AG10803 (cell line): ENCODE results near the gene DXO.
"Not testable (repeated sequence)": the region's sequence is repeated elsewhere in the genome, so short reads cannot be mapped to it uniquely, and the experiment has no call there.

ENCODE experiments used
- DNase-seq: peaks from one replicate; pipeline ENCODE4 v3.0.0; 2010; ENCODE audit warnings: low read depth
- H3K4me3 ChIP-seq: 2 replicates; pipeline ENCODE4 v1.5.1; 2011; ENCODE audit warnings: mild to moderate bottlenecking, low read length, control low read depth
- CTCF ChIP-seq: conservative IDR thresholded peaks from 2 replicates; pipeline ENCODE4 v1.5.1; 2011; ENCODE audit warnings: mild to moderate bottlenecking, low read length, control low read depth, inconsistent platforms

The DXO gene

DNA sequence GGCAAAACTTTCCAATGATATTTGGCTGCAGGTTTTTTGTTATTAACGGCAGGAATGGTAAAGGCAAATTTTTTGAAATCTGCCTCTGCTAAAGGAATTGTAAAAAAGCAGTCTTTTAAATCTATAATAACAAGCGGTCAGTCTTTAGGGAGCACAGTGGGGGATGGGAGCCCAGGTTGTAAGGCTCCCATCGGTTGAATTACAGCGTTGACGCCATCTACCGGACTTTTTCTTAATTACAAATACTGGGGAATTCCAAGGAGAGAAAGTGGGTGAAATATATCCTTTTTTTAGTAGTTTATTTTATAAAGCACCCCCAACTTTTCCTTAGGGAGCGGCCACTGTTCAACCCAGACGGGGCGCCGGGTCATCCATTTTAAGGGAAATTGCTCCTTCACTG is 17.4 kb upstream of the DXO start:
- DNase-seq, H3K4me3 ChIP-seq: not testable (repeated sequence)

- not testable (repeated sequence) for H3K4me3 ChIP-seq, DNase-seq
Observed at GRCh38 chr6:31981744-31982143, 9.8 kb upstream of the DXO start, which contains the start of gene C4A. C4A (plus strand) TSS chr6:31982057; CDS start chr6:31982108, 51 bp downstream.

- not testable (repeated sequence) for H3K4me3 ChIP-seq
Observed at GRCh38 chr6:31980998-31981397, 9.1 kb upstream of the DXO start.

DNA sequence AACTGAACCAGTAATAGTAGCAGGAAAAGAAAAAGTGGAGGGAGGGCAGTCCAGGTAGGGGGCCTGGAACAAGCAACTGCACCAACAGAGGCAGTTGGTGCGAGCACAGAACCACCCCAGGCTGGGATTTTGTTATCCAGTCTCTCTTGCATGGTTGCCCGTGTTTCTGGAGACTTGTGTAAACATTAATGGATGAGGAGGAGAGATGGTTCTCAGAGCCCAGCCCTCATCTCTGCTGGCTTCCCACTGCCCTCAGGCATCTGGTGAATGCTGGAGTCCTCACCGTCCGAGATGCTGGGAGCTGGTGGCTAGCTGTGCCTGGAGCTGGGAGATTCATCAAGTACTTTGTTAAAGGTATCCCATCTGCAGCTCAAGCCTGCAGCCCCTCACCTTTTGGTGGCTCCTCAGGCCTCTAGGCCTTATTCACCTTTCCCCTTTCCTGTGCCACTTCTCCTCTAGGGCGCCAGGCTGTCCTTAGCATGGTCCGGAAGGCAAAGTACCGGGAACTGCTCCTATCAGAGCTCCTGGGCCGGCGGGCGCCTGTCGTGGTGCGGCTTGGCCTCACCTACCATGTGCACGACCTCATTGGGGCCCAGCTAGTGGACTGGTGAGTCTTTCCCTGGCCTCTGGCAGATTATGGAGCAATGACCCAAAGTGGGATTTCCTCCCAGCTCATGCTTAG is 8.4 kb upstream of the DXO start:
- H3K4me3 ChIP-seq, DNase-seq: not testable (repeated sequence)

More at GRCh38 chr6:31980998-31981397, 9.1 kb upstream of the DXO start:
- DNase-seq = not testable (repeated sequence)

DNA sequence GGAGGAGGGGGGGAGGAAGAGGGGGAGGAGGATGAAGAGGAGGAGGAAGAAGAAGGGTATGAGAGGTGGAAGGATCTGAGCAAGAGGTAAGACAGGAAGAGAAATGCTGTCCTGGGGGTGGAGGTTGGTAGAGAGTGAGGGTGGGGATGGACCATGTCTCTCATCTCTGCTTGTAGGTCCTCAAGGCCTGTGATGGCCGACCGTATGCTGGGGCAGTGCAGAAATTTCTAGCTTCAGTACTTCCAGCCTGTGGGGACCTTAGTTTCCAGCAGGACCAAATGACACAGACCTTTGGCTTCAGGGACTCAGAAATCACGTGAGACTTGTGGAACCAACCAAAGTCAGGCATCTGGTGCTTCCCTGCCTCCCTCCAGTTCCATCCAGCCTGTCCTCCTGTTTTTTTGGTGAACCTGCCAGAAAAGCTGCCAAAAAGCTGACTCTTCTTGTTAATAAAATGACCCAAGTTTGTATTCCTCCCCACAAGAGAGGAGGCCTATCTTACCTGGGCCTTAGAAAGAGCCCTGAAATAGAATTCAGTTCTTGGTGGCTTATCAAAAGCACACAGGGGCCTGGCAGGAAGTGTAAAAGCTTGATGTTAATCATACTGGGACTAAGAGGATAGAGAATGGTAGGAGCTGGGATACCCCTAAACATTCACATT is 7.4 kb upstream of the DXO start:
- TF ChIP-seq CTCF = no peak
- H3K4me3 ChIP-seq = no peak overlapping the region

DNA sequence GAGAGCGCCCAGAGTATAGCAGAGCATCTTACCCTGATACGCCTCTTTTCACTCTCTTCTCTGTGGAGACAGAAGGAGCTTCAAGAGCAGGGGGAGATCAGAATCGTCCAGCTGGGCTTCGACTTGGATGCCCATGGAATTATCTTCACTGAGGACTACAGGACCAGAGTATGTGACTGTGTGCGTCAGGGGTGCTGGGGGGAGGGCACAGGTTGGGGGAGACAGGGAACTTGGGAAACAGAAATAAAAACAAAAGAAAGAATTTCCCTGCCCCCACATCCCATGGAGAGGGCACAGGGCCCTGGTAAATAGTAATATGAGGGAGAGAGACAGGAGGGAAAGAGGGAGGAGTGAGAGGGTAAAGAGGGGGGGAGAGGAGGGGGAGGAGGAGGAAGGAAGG is 6.9 kb upstream of the DXO start:
- no peak overlapping the region for H3K4me3 ChIP-seq
- DNase-seq = no peak

More for the DNA sequence above, 7.4 kb upstream of the DXO start:
- no peak for DNase-seq

GRCh38 chr6:31977816-31978431 is 6.0 kb upstream of the DXO start:
- no peak for DNase-seq
- H3K4me3 ChIP-seq = no peak overlapping the region
- TF ChIP-seq CTCF = no peak

More for the DNA sequence above, 6.9 kb upstream of the DXO start:
- TF ChIP-seq CTCF = no peak

GRCh38 chr6:31976065-31976464 is 4.1 kb upstream of the DXO start:
- H3K4me3 ChIP-seq, DNase-seq: not testable (repeated sequence)

GRCh38 chr6:31972709-31973350 is 892 bp upstream of the DXO start:
- peak overlapping the region; percentile 94 for H3K4me3 ChIP-seq
- DNase-seq = peak; percentile 55
- TF ChIP-seq CTCF = no peak
